ENCODE data around the gene EYA4.
A peak's percentile ranks its signal among the peaks of the same experiment; 100 is the strongest.

Gene EYA4

DNA sequence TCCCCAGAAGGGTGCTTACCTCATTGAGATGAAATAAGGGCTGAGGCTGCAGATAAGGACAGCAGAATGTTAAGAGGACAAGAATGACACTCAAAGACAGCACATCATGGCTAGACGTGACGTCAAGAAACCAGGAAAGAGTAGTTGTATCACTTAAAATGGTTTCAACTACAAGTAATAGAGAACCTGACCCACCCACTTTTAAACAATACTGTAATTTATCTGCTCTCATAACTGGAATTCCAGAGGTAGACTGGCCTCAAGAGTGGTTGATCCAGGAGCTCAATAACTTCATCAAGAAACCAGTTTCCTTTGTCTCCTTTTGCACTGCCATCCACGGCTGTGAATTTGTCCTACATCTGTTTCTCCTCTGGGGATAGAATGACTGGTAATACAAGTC, 187.1 kb downstream of the EYA4 start:
- TF ChIP-seq, protein P1, sequence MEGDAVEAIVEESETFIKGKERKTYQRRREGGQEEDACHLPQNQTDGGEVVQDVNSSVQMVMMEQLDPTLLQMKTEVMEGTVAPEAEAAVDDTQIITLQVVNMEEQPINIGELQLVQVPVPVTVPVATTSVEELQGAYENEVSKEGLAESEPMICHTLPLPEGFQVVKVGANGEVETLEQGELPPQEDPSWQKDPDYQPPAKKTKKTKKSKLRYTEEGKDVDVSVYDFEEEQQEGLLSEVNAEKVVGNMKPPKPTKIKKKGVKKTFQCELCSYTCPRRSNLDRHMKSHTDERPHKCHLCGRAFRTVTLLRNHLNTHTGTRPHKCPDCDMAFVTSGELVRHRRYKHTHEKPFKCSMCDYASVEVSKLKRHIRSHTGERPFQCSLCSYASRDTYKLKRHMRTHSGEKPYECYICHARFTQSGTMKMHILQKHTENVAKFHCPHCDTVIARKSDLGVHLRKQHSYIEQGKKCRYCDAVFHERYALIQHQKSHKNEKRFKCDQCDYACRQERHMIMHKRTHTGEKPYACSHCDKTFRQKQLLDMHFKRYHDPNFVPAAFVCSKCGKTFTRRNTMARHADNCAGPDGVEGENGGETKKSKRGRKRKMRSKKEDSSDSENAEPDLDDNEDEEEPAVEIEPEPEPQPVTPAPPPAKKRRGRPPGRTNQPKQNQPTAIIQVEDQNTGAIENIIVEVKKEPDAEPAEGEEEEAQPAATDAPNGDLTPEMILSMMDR (conservative IDR thresholded peaks at IDR 0.05; ENCODE audit: low read depth, low read length): no peak
- no peak for DNase-seq (ENCODE audit: low read depth)
- H3K4me3 ChIP-seq (ENCODE audit: low read depth, low read length): no peak overlapping the region

DNA sequence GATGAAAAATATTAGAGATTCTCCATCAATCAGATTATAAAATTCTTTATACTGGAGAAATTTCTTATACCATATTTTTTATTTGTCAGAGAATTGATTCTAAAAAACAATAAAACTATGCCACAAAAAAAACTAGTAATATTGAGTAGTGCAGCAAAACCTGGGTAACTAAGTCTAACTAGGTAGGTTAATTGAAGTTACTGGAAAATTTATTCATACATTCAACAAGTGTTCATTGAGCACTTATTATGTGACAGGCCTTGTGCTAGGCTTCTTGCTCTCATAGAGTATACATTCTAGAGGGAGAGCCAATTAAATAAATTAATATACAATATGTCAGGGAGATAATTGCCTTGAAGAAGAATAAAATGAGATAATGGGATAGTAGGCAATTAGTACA, 189.4 kb downstream of the EYA4 start:
- TF ChIP-seq, protein P1 (conservative IDR thresholded peaks at IDR 0.05; ENCODE audit: low read depth, low read length): no peak
- DNase-seq (ENCODE audit: low read depth): no peak

DNA sequence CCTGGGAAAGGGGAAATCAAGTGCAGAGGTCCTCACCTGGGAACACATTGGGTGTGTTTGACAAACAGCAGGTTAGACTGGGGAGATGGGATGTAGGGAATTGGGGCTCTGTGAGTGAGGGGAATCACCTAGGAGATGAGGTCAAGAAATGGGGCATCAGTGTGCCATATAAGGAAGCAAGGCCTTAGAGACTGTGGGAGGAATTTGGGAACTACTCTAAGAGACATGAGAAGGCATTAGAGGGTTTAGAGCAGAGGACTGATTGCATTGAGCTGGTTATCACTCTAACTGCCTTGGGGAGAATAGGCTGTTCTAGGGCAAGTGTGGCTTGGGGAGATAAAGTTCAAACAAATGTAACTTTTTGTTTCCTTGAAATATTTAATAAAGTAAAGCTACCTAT, 189.9 kb downstream of the EYA4 start:
- TF ChIP-seq, protein P1 (conservative IDR thresholded peaks at IDR 0.05; ENCODE audit: low read depth, low read length): no peak
- DNase-seq (ENCODE audit: low read depth): no peak
- no peak overlapping the region for H3K4me3 ChIP-seq (ENCODE audit: low read depth, low read length)

More for the DNA sequence above, 189.4 kb downstream of the EYA4 start:
- H3K4me3 ChIP-seq (ENCODE audit: low read depth, low read length): no peak overlapping the region

DNA sequence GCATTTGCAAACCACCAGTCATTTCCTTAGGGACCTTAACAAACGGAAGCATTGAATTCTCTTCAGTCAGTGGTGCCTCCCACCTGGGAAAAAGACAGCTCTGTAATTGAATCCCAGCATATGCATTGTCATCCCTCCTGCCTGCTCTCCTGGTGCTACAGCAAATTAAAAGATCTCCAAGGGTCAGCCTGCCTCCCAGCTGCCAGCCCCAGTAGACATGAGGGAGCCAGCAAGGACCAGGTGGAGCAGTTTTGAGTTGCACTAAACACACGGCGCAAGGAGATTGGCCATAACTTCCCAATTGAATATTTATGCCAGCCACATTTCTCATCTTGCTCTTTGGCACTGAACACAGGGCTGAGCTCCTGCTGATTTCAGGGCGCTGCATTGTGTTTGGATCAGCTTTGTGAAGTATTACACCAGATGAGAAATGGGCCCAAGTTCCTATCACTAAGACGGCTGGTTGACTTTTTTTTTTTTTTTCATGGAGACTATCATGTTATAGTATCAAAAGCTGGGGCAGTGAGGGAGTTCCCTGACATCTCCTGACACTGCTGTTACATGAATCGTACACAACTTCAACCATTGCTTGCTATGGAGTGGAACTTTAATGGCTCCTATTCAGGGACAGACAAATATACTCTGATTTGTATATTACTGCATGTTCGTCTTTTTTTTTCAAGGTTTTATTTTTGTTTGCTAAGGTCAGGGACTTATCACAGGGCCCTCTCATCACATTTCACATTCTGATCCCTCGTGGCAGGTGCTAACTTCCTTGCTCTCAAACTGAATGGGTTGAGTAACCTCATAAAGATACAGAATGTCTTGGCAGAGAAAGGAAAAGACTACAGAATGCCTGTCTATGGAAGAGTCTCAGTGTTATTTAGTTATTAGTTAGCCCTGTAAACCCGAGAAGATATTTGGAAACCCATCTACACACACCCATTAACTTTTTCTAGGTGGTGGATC, 191.1 kb downstream of the EYA4 start:
- H3K4me3 ChIP-seq (ENCODE audit: low read depth, low read length): no peak overlapping the region
- TF ChIP-seq, protein P1 (conservative IDR thresholded peaks at IDR 0.05; ENCODE audit: low read depth, low read length): no peak
- no peak for DNase-seq (ENCODE audit: low read depth)

DNA sequence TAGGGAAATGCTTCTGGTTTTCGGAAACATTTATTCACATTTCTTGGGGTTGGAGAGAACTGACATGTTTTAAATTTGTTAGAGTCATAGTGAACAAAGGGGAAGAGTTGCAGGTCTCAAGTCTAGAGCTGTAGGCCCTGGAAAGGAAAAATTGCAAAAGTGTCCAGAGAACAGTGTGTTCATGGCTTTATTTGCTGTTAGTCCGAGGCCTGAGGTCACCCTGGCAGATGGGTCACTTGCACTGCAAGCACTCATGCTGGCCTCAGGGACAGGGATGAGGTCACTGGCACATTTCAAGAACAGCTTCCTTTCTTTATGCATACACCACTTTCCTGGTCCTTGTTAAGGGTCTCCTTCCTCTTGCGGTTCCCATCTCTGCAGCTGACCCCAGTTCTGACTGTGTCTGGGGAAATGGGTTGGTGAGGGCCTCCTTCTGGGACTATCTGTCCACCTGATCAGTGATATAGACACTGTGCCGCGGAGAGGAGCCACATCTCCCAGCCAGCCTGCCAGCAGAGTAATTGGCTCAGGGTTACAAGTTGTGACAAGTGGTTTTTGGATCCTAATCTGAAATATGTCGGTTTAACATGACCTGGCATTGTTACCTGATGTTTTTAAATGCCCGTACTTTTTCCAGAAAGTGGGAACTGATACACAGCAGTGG, 194.0 kb downstream of the EYA4 start:
- DNase-seq (ENCODE audit: low read depth): no peak
- TF ChIP-seq, protein P1 (conservative IDR thresholded peaks at IDR 0.05; ENCODE audit: low read depth, low read length): no peak

DNA sequence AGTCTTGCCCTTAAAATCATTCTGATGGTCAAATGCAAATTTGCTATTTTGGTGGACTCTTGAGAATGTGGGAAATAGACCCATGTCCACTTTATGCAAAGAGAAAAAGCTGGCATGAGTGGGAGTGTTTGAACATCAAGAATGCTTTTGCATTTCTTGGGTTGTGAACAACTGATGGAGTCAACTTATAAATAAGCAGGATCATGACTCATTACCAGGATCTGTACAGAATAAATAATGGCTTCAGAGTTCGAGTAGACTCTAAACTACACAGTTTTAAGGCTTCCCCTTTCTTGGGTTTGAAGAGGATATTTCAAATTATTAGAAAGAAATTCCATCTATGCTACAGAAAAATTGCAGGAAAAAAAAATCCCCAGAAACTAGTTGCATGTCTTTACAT, 195.5 kb downstream of the EYA4 start:
- DNase-seq (ENCODE audit: low read depth): peak; percentile 17
- no peak overlapping the region for H3K4me3 ChIP-seq (ENCODE audit: low read depth, low read length)
- TF ChIP-seq, protein P1 (conservative IDR thresholded peaks at IDR 0.05; ENCODE audit: low read depth, low read length): no peak

More for the DNA sequence above, 194.0 kb downstream of the EYA4 start:
- no peak overlapping the region for H3K4me3 ChIP-seq (ENCODE audit: low read depth, low read length)
